WTC11 (cell line): ENCODE data around the gene FZD7. TPM values are rescaled to one million over a fixed set of nuclear protein-coding genes. Genes with fewer than 3 reads are reported as not detected.
A peak's percentile ranks its signal among the peaks of the same experiment; 100 is the strongest.

ENCODE experiments used
- ATAC-seq: fragments of 200-7000 bp; cut with Tn5 transposase; 2 replicates; pipeline ENCODE4 v1.10.0; 2021; ENCODE audit warnings: mild to moderate bottlenecking, moderate library complexity
- CTCF ChIA-PET: fragments of 300-600 bp; sonication (Branson Sonifier 250); formaldehyde crosslinking; loops from one replicate; lab custom pipeline; 2021; ENCODE audit warnings: antibody characterized with exemption; lab: Charles Lee
- POLR2A ChIA-PET: fragments of 350-600 bp; sonication (Branson Sonifier 250); formaldehyde crosslinking; loops from one replicate; lab custom pipeline; 2021; ENCODE audit warnings: antibody characterized with exemption; lab: Charles Lee
- DNase-seq: peaks from one replicate; pipeline ENCODE4 v3.0.0; 2021; ENCODE audit warnings: low spot score
- H3K27ac Mint-ChIP-seq: 2 replicates; pipeline ENCODE4 v1.8.0; 2021; ENCODE audit warnings: mixed read lengths
- H3K27me3 Mint-ChIP-seq: 2 replicates; pipeline ENCODE4 v1.8.0; 2021; ENCODE audit warnings: low read depth, mild to moderate bottlenecking, moderate library complexity, mixed read lengths
- H3K36me3 Mint-ChIP-seq: 2 replicates; pipeline ENCODE4 v1.8.0; 2021; ENCODE audit warnings: mixed read lengths
- H3K4me1 Mint-ChIP-seq: 2 replicates; pipeline ENCODE4 v1.8.0; 2022; ENCODE audit warnings: mixed read lengths
- H3K4me3 Mint-ChIP-seq: 2 replicates; pipeline ENCODE4 v1.8.0; 2021; ENCODE audit warnings: mild to moderate bottlenecking, moderate library complexity, mixed read lengths
- H3K9me3 Mint-ChIP-seq: 2 replicates; pipeline ENCODE4 v1.8.0; 2021; ENCODE audit warnings: mixed read lengths
- CREM ChIP-seq: sonication (generic); formaldehyde crosslinking; IDR thresholded peaks from 2 replicates; pipeline ENCODE4 v1.8.1; 2022; ENCODE audit warnings: mild to moderate bottlenecking, missing genetic modification reagents, moderate library complexity
- FOXK1 ChIP-seq: sonication (generic); formaldehyde crosslinking; IDR thresholded peaks from 2 replicates; pipeline ENCODE4 v1.8.0; 2022; ENCODE audit warnings: mild to moderate bottlenecking, moderate library complexity, missing genetic modification reagents
- IRF2 ChIP-seq: sonication (generic); formaldehyde crosslinking; IDR thresholded peaks from 2 replicates; pipeline ENCODE4 v1.8.0; 2022; ENCODE audit warnings: low read depth, missing genetic modification reagents, borderline replicate concordance
- JUN ChIP-seq: sonication (generic); formaldehyde crosslinking; IDR thresholded peaks from 2 replicates; pipeline ENCODE4 v1.8.0; 2023; ENCODE audit warnings: mild to moderate bottlenecking, missing genetic modification reagents
- NR3C1 ChIP-seq: sonication (generic); formaldehyde crosslinking; conservative IDR thresholded peaks from 2 replicates; pipeline ENCODE4 v1.8.1; 2023; ENCODE audit warnings: low read depth, mild to moderate bottlenecking, missing genetic modification reagents
- SMAD3 ChIP-seq: sonication (generic); formaldehyde crosslinking; IDR thresholded peaks from 2 replicates; pipeline ENCODE4 v1.8.0; 2022; ENCODE audit warnings: missing genetic modification reagents, mild to moderate bottlenecking, borderline replicate concordance
- ZNF232 ChIP-seq: sonication (generic); formaldehyde crosslinking; IDR thresholded peaks from 2 replicates; pipeline ENCODE4 v1.8.0; 2022; ENCODE audit warnings: mild to moderate bottlenecking, missing genetic modification reagents
- ZNF416 ChIP-seq: fragments of 250-450 bp; sonication (Bioruptor Pico); IDR thresholded peaks from 2 replicates; pipeline ENCODE4 v1.9.0; 2021; ENCODE audit warnings: mild to moderate bottlenecking, inconsistent platforms
- ZNF671 ChIP-seq: fragments of 250-450 bp; sonication (Bioruptor Pico); IDR thresholded peaks from 2 replicates; pipeline ENCODE4 v1.8.0; 2021; ENCODE audit warnings: mild to moderate bottlenecking
- total RNA-seq: library from RNA; stranded (reverse); gene quantifications from 3 replicates; pipeline ENCODE4 v1.2.3, GENCODE V29; 2021
- TF ChIP-seq, protein P1 (sequence below): sonication (generic); formaldehyde crosslinking; IDR thresholded peaks from 2 replicates; pipeline ENCODE4 v1.8.1; 2022; ENCODE audit warnings: mild to moderate bottlenecking, moderate library complexity, missing genetic modification reagents
- TF ChIP-seq, protein P2 (sequence below): fragments of 250-450 bp; sonication (Bioruptor Pico); IDR thresholded peaks from 2 replicates; pipeline ENCODE4 v1.9.0; 2021; ENCODE audit warnings: mild to moderate bottlenecking
- TF ChIP-seq, protein P3 (sequence below): sonication (generic); formaldehyde crosslinking; IDR thresholded peaks from 2 replicates; pipeline ENCODE4 v1.8.1; 2023; ENCODE audit warnings: mild to moderate bottlenecking, missing genetic modification reagents, moderate library complexity
- TF ChIP-seq, protein P4 (sequence below): sonication (generic); formaldehyde crosslinking; IDR thresholded peaks from 2 replicates; pipeline ENCODE4 v1.8.0; 2023; ENCODE audit warnings: missing genetic modification reagents, mild to moderate bottlenecking, borderline replicate concordance
- TF ChIP-seq, protein P5 (sequence below): sonication (generic); formaldehyde crosslinking; IDR thresholded peaks from 2 replicates; pipeline ENCODE4 v1.8.1; 2023; ENCODE audit warnings: mild to moderate bottlenecking, moderate library complexity, missing genetic modification reagents
- TF ChIP-seq, protein P6 (sequence below): sonication (generic); formaldehyde crosslinking; IDR thresholded peaks from 2 replicates; pipeline ENCODE4 v1.8.1; 2023; ENCODE audit warnings: mild to moderate bottlenecking, missing genetic modification reagents, moderate library complexity
- TF ChIP-seq, protein P7 (sequence below): sonication (generic); formaldehyde crosslinking; IDR thresholded peaks from 2 replicates; pipeline ENCODE4 v1.8.1; 2023; ENCODE audit warnings: mild to moderate bottlenecking, missing genetic modification reagents
- TF ChIP-seq, protein P8 (sequence below): sonication (generic); formaldehyde crosslinking; IDR thresholded peaks from 2 replicates; pipeline ENCODE4 v1.8.0; 2023; ENCODE audit warnings: missing genetic modification reagents
- TF ChIP-seq, protein P9 (sequence below): sonication (generic); formaldehyde crosslinking; IDR thresholded peaks from 2 replicates; pipeline ENCODE4 v1.8.0; 2023; ENCODE audit warnings: mild to moderate bottlenecking, missing genetic modification reagents
- TF ChIP-seq, protein P10 (sequence below): sonication (generic); formaldehyde crosslinking; IDR thresholded peaks from 2 replicates; pipeline ENCODE4 v1.8.0; 2022; ENCODE audit warnings: mild to moderate bottlenecking, missing genetic modification reagents

FZD7 gene
- total RNA-seq, 1 experiment from 2014 or later: 153 TPM

DNA sequence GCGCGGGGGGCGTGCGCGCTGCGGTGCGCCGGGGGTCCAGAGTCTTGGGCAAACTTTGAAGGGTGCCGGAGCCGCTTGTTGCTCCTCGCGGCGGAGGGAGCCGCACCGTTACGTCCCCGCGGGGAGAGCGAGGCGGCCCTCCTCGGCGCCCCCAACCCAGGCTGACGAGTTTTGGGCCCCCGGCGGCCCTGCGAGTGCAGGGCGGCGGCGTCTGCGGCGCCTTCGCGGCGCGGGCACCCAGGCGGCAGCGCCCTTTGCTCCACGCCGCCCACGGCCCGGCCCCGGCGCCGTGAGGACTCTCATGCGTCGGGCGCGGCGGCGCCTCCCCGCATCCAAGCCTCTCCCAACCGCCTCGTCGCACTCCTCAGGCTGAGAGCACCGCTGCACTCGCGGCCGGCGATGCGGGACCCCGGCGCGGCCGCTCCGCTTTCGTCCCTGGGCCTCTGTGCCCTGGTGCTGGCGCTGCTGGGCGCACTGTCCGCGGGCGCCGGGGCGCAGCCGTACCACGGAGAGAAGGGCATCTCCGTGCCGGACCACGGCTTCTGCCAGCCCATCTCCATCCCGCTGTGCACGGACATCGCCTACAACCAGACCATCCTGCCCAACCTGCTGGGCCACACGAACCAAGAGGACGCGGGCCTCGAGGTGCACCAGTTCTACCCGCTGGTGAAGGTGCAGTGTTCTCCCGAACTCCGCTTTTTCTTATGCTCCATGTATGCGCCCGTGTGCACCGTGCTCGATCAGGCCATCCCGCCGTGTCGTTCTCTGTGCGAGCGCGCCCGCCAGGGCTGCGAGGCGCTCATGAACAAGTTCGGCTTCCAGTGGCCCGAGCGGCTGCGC lies 814 bp downstream of the FZD7 start:
- Mint-ChIP-seq H3K4me3 (peak overlapping the region; percentile 73; the same call in 1 of the 2 replicates), H3K36me3 (no peaks in the 10 kb centered on the region; the same call in 1 of the 2 replicates), H3K27ac (peak overlapping the region; percentile 64; the same call in 1 of the 2 replicates), H3K27me3 (peaks cover 12% of the 10 kb centered on the region), H3K4me1 (peaks cover 47% of the 10 kb centered on the region), H3K9me3 (no peaks in the 10 kb centered on the region)
- DNase-seq: no peak
- ChIA-PET POLR2A (interaction anchor here (0.6 to 1.4 kb wide), 3 partner anchors 11 to 169 kb away, joined by 3 to 5 read pairs (median 4); no protein-coding TSS in a partner anchor), CTCF (interaction anchor here (1.0 kb wide), 1 partner anchor 225 kb away, joined by 3 read pairs; no protein-coding TSS in a partner anchor)
- no peak for ATAC-seq
- TF ChIP-seq ZNF671 (no peak), IRF2 (CRISPR knock-in tag) (peak; percentile 16; the same call in 1 of the 2 replicates), ZNF232 (CRISPR knock-in tag) (0 out of 2 replicates have a peak, but pooled peaks have one; percentile 19), CREM (CRISPR knock-in tag) (0 out of 2 replicates have a peak, but pooled peaks have one; percentile 7), ZNF416 (0 out of 2 replicates have a peak, but pooled peaks have one; percentile 7), JUN (0 out of 2 replicates have a peak, but pooled peaks have one; percentile 59), NR3C1 (CRISPR knock-in tag) (no peak), SMAD3 (CRISPR knock-in tag) (peak; percentile 90), FOXK1 (CRISPR knock-in tag) (no peak)
- TF ChIP-seq, protein P1, sequence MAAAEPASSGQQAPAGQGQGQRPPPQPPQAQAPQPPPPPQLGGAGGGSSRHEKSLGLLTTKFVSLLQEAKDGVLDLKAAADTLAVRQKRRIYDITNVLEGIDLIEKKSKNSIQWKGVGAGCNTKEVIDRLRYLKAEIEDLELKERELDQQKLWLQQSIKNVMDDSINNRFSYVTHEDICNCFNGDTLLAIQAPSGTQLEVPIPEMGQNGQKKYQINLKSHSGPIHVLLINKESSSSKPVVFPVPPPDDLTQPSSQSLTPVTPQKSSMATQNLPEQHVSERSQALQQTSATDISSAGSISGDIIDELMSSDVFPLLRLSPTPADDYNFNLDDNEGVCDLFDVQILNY (CRISPR knock-in tag): peak; percentile 31; the same call in 1 of the 2 replicates
- TF ChIP-seq, protein P2, sequence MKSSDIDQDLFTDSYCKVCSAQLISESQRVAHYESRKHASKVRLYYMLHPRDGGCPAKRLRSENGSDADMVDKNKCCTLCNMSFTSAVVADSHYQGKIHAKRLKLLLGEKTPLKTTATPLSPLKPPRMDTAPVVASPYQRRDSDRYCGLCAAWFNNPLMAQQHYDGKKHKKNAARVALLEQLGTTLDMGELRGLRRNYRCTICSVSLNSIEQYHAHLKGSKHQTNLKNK (CRISPR knock-in tag): no peak
- TF ChIP-seq, protein P3, sequence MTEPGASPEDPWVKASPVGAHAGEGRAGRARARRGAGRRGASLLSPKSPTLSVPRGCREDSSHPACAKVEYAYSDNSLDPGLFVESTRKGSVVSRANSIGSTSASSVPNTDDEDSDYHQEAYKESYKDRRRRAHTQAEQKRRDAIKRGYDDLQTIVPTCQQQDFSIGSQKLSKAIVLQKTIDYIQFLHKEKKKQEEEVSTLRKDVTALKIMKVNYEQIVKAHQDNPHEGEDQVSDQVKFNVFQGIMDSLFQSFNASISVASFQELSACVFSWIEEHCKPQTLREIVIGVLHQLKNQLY (CRISPR knock-in tag): 0 out of 2 replicates have a peak, but pooled peaks have one; percentile 1
- TF ChIP-seq, protein P4, sequence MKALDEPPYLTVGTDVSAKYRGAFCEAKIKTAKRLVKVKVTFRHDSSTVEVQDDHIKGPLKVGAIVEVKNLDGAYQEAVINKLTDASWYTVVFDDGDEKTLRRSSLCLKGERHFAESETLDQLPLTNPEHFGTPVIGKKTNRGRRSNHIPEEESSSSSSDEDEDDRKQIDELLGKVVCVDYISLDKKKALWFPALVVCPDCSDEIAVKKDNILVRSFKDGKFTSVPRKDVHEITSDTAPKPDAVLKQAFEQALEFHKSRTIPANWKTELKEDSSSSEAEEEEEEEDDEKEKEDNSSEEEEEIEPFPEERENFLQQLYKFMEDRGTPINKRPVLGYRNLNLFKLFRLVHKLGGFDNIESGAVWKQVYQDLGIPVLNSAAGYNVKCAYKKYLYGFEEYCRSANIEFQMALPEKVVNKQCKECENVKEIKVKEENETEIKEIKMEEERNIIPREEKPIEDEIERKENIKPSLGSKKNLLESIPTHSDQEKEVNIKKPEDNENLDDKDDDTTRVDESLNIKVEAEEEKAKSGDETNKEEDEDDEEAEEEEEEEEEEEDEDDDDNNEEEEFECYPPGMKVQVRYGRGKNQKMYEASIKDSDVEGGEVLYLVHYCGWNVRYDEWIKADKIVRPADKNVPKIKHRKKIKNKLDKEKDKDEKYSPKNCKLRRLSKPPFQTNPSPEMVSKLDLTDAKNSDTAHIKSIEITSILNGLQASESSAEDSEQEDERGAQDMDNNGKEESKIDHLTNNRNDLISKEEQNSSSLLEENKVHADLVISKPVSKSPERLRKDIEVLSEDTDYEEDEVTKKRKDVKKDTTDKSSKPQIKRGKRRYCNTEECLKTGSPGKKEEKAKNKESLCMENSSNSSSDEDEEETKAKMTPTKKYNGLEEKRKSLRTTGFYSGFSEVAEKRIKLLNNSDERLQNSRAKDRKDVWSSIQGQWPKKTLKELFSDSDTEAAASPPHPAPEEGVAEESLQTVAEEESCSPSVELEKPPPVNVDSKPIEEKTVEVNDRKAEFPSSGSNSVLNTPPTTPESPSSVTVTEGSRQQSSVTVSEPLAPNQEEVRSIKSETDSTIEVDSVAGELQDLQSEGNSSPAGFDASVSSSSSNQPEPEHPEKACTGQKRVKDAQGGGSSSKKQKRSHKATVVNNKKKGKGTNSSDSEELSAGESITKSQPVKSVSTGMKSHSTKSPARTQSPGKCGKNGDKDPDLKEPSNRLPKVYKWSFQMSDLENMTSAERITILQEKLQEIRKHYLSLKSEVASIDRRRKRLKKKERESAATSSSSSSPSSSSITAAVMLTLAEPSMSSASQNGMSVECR (CRISPR knock-in tag): peak; percentile 24; the same call in 1 of the 2 replicates
- TF ChIP-seq, protein P5, sequence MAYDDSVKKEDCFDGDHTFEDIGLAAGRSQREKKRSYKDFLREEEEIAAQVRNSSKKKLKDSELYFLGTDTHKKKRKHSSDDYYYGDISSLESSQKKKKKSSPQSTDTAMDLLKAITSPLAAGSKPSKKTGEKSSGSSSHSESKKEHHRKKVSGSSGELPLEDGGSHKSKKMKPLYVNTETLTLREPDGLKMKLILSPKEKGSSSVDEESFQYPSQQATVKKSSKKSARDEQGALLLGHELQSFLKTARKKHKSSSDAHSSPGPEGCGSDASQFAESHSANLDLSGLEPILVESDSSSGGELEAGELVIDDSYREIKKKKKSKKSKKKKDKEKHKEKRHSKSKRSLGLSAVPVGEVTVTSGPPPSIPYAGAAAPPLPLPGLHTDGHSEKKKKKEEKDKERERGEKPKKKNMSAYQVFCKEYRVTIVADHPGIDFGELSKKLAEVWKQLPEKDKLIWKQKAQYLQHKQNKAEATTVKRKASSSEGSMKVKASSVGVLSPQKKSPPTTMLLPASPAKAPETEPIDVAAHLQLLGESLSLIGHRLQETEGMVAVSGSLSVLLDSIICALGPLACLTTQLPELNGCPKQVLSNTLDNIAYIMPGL (CRISPR knock-in tag): no peak; the same call in 1 of the 2 replicates
- TF ChIP-seq, protein P6, sequence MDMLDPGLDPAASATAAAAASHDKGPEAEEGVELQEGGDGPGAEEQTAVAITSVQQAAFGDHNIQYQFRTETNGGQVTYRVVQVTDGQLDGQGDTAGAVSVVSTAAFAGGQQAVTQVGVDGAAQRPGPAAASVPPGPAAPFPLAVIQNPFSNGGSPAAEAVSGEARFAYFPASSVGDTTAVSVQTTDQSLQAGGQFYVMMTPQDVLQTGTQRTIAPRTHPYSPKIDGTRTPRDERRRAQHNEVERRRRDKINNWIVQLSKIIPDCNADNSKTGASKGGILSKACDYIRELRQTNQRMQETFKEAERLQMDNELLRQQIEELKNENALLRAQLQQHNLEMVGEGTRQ (CRISPR knock-in tag): no peak
- TF ChIP-seq, protein P7, sequence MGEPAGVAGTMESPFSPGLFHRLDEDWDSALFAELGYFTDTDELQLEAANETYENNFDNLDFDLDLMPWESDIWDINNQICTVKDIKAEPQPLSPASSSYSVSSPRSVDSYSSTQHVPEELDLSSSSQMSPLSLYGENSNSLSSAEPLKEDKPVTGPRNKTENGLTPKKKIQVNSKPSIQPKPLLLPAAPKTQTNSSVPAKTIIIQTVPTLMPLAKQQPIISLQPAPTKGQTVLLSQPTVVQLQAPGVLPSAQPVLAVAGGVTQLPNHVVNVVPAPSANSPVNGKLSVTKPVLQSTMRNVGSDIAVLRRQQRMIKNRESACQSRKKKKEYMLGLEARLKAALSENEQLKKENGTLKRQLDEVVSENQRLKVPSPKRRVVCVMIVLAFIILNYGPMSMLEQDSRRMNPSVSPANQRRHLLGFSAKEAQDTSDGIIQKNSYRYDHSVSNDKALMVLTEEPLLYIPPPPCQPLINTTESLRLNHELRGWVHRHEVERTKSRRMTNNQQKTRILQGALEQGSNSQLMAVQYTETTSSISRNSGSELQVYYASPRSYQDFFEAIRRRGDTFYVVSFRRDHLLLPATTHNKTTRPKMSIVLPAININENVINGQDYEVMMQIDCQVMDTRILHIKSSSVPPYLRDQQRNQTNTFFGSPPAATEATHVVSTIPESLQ: no peak
- TF ChIP-seq, protein P8, sequence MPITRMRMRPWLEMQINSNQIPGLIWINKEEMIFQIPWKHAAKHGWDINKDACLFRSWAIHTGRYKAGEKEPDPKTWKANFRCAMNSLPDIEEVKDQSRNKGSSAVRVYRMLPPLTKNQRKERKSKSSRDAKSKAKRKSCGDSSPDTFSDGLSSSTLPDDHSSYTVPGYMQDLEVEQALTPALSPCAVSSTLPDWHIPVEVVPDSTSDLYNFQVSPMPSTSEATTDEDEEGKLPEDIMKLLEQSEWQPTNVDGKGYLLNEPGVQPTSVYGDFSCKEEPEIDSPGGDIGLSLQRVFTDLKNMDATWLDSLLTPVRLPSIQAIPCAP: no peak
- TF ChIP-seq, protein P9, sequence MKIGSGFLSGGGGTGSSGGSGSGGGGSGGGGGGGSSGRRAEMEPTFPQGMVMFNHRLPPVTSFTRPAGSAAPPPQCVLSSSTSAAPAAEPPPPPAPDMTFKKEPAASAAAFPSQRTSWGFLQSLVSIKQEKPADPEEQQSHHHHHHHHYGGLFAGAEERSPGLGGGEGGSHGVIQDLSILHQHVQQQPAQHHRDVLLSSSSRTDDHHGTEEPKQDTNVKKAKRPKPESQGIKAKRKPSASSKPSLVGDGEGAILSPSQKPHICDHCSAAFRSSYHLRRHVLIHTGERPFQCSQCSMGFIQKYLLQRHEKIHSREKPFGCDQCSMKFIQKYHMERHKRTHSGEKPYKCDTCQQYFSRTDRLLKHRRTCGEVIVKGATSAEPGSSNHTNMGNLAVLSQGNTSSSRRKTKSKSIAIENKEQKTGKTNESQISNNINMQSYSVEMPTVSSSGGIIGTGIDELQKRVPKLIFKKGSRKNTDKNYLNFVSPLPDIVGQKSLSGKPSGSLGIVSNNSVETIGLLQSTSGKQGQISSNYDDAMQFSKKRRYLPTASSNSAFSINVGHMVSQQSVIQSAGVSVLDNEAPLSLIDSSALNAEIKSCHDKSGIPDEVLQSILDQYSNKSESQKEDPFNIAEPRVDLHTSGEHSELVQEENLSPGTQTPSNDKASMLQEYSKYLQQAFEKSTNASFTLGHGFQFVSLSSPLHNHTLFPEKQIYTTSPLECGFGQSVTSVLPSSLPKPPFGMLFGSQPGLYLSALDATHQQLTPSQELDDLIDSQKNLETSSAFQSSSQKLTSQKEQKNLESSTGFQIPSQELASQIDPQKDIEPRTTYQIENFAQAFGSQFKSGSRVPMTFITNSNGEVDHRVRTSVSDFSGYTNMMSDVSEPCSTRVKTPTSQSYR (CRISPR knock-in tag): peak; percentile 20; the same call in 1 of the 2 replicates
- TF ChIP-seq, protein P10, sequence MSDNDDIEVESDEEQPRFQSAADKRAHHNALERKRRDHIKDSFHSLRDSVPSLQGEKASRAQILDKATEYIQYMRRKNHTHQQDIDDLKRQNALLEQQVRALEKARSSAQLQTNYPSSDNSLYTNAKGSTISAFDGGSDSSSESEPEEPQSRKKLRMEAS (CRISPR knock-in tag): no peak
